Astrocyte of the cerebellum (primary cell): ENCODE measurements around the gene ZNF652.
"Not testable (repeated sequence)": the region's sequence is repeated elsewhere in the genome, so short reads cannot be mapped to it uniquely, and the experiment has no call there.

ENCODE experiments used
- DNase-seq: peaks from one replicate; pipeline ENCODE4 v3.0.0-alpha.2; 2011; ENCODE audit warnings: low read depth
- H3K4me3 ChIP-seq: 2 replicates; pipeline ENCODE4 v1.5.1; 2011; ENCODE audit warnings: mild to moderate bottlenecking, low read depth, low read length, moderate library complexity
- in situ Hi-C: cut with HindIII; loops from 2 replicates; pipeline ENCODE4 v1.10.0; 2017; ENCODE audit warnings: low sequenced_read_pairs
- TF ChIP-seq, protein P1 (sequence below): IDR thresholded peaks from 2 replicates; pipeline ENCODE4 v1.5.1; 2012; ENCODE audit warnings: low read length, low read depth, moderate library complexity, mild to moderate bottlenecking; ENCODE audit errors: missing control alignments

ZNF652 gene

DNA sequence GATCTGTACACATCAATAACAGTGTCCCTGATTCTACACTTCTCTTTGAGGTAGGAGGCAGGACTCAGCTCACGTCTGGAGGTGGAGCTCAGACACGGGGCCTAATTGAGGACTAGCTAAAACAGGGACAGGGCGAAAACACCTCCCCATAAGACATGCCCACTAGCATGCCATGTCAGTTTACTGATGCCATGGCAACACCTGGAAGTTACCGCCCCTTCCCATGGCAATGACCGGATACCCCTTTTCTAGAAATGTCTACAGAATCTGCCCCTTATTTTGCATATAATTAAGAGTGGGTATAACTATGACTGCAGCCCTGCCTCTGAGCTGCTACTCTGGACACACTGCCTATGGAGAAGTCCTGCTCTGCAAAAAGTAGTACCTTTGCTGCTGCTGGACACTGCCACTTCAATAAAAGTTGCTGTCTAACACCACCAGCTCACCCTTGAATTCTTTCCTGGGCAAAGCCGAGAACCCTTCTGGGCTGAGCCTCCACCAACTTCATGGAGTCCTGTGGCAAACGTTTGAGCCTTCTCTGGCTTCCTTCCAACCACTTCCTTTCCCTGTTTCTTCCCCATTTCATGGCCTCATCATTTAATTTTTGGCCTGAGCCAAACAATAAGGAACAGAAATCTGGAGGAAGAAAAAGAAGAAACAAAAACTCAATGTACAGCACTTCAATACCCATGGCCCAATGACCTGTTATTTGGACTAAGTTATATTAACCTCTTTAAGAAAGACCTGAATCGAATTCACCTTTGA is 31.6 kb upstream of the ZNF652 start:
- in situ Hi-C loops = no loop called here
- DNase-seq = no peak
- TF ChIP-seq, protein P1, sequence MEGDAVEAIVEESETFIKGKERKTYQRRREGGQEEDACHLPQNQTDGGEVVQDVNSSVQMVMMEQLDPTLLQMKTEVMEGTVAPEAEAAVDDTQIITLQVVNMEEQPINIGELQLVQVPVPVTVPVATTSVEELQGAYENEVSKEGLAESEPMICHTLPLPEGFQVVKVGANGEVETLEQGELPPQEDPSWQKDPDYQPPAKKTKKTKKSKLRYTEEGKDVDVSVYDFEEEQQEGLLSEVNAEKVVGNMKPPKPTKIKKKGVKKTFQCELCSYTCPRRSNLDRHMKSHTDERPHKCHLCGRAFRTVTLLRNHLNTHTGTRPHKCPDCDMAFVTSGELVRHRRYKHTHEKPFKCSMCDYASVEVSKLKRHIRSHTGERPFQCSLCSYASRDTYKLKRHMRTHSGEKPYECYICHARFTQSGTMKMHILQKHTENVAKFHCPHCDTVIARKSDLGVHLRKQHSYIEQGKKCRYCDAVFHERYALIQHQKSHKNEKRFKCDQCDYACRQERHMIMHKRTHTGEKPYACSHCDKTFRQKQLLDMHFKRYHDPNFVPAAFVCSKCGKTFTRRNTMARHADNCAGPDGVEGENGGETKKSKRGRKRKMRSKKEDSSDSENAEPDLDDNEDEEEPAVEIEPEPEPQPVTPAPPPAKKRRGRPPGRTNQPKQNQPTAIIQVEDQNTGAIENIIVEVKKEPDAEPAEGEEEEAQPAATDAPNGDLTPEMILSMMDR = no peak
- H3K4me3 ChIP-seq = no peak overlapping the region

- in situ Hi-C loops = no loop called here
- H3K4me3 ChIP-seq = no peak overlapping the region
- DNase-seq = no peak
- TF ChIP-seq, protein P1 = no peak
These were observed 28.7 kb upstream of the ZNF652 start for GRCh38 chr17:49390548-49391324.

- in situ Hi-C loops = loop anchor here (5.0 kb wide), 2 partner anchors 47 to 102 kb away; no protein-coding TSS in a partner anchor
- H3K4me3 ChIP-seq = not testable (repeated sequence)
- peak; percentile 31 for DNase-seq
These were observed 27.7 kb upstream of the ZNF652 start for GRCh38 chr17:49389514-49390347.

DNA sequence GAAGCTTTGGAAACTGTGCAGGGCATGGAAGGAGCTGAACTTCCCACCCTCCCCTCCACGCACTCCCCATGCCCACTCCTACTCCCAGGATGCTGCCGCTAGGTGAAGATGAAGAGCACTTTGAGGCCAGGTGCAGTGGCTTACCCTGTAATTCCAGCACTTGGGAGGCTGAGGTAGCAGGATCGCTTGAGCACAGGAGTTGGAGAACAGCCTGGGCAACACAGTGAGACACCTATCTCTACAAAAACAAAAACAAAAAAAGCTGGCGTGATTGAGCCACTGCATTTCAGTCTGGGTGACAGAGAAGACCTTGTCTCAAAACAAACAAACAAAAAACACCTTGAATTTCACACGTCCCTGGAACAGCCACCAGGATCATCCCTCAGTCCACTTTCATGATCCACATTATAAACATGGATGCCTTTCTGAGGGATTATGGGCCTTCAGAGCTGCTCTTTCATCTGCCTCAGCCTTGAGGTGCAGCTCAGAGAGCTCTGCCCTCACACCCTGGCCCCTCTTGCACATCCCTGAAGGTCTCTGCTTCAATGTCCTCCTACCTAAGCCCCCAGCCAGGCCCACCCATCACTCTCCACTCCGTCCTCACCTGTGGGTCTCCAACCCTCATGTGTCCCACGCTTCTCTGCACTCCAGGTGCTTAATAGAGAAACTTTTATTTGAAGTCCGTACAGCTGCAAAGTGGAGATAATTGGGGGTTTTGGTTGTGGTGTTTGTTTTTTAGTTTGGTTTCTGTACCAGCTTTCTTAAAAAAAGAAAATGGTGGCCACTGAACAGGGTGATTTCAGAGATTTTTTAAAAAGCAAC is 26.9 kb upstream of the ZNF652 start:
- no peak overlapping the region for H3K4me3 ChIP-seq
- in situ Hi-C loops = loop anchor here (5.0 kb wide), 2 partner anchors 47 to 102 kb away; no protein-coding TSS in a partner anchor
- TF ChIP-seq, protein P1 = no peak
- DNase-seq = no peak

- in situ Hi-C loops = loop anchor here (5.0 kb wide), 2 partner anchors 46 to 101 kb away; no protein-coding TSS in a partner anchor
- no peak overlapping the region for H3K4me3 ChIP-seq
- TF ChIP-seq, protein P1 = no peak
- no peak for DNase-seq
These were observed 26.2 kb upstream of the ZNF652 start for GRCh38 chr17:49388290-49388640.

- in situ Hi-C loops = loop anchor here (5.0 kb wide), 2 partner anchors 45 to 100 kb away; no protein-coding TSS in a partner anchor
- DNase-seq = no peak
These were observed 25.6 kb upstream of the ZNF652 start for GRCh38 chr17:49387498-49388289.

More at GRCh38 chr17:49387498-49388289, 25.6 kb upstream of the ZNF652 start:
- no peak overlapping the region for H3K4me3 ChIP-seq
- TF ChIP-seq, protein P1 = no peak
